HepG2 (cell line): ENCODE results near the gene CHN2.

Experiments used
- CTCF ChIP-seq: sonication (generic); formaldehyde crosslinking; IDR thresholded peaks from 2 replicates; pipeline ENCODE4 v1.5.0; 2020; ENCODE audit warnings: mild to moderate bottlenecking, missing genetic modification reagents, moderate library complexity
- DBP ChIP-seq: sonication (generic); formaldehyde crosslinking; IDR thresholded peaks from 2 replicates; pipeline ENCODE4 v1.4.0; 2020; ENCODE audit warnings: missing genetic modification reagents; ENCODE audit errors: not compliant biosample characterization
- MAFK ChIP-seq, 2 experiments: IDR thresholded peaks in 1 of 2; conservative IDR thresholded peaks in 1 of 2; 2 replicates each; pipeline ENCODE4 v1.6.1; 2011; ENCODE audit warnings: improper control_type of control experiment in 2 of 2, low read length in 2 of 2
- POLR2AphosphoS5 ChIP-seq: IDR thresholded peaks from 2 replicates; pipeline ENCODE4 v1.6.1; 2012; ENCODE audit warnings: low read depth, low read length
- TAF1 ChIP-seq: sonication (generic); formaldehyde crosslinking; IDR thresholded peaks from 2 replicates; pipeline ENCODE4 v1.4.0; 2020; ENCODE audit warnings: missing genetic modification reagents
- UBTF ChIP-seq: sonication (generic); formaldehyde crosslinking; IDR thresholded peaks from 2 replicates; pipeline ENCODE4 v1.4.0; 2020; ENCODE audit warnings: mild to moderate bottlenecking, missing genetic modification reagents
- ZBTB8A ChIP-seq: sonication (generic); formaldehyde crosslinking; IDR thresholded peaks from 2 replicates; pipeline ENCODE4 v1.4.0; 2020; ENCODE audit warnings: mild to moderate bottlenecking, low read depth, missing genetic modification reagents, borderline replicate concordance
- ZNF232 ChIP-seq: sonication (generic); formaldehyde crosslinking; IDR thresholded peaks from 2 replicates; pipeline ENCODE4 v1.4.0; 2020; ENCODE audit warnings: missing genetic modification reagents, borderline replicate concordance
- ZNF382 ChIP-seq: sonication (generic); formaldehyde crosslinking; IDR thresholded peaks from 2 replicates; pipeline ENCODE4 v1.5.0; 2020; ENCODE audit warnings: missing genetic modification reagents, mild to moderate bottlenecking, borderline replicate concordance
- ZXDC ChIP-seq: sonication (generic); formaldehyde crosslinking; IDR thresholded peaks from 2 replicates; pipeline ENCODE4 v1.5.0; 2020; ENCODE audit warnings: mild to moderate bottlenecking, missing genetic modification reagents
- TF ChIP-seq, protein P1 (sequence below): conservative IDR thresholded peaks from 2 replicates; pipeline ENCODE4 v1.6.1; 2018; ENCODE audit warnings: missing genetic modification reagents
- TF ChIP-seq, protein P2 (sequence below): sonication (generic); formaldehyde crosslinking; IDR thresholded peaks from 2 replicates; pipeline ENCODE4 v1.4.0; 2020; ENCODE audit warnings: mild to moderate bottlenecking, missing genetic modification reagents

DNA sequence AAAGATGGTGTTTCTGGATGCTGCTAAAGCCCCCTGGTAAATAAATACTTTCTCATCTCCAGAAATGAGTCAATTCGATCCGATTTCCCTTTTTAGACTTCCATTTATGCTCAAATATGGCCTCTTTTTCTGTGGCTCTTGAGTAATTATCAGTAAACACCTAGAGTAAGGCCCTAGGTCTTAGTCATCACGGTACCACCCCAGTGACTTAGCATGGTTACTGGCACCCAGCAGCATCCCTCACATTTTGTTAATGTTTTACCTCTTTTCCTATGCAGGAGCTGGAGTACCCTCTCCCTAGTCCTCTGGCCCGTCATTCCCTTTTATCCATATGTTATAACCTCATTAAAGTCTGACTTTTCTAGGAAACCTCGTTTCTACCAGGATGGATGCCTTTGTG lies 19.5 kb downstream of the CHN2 start:
- TF ChIP-seq, protein P1, sequence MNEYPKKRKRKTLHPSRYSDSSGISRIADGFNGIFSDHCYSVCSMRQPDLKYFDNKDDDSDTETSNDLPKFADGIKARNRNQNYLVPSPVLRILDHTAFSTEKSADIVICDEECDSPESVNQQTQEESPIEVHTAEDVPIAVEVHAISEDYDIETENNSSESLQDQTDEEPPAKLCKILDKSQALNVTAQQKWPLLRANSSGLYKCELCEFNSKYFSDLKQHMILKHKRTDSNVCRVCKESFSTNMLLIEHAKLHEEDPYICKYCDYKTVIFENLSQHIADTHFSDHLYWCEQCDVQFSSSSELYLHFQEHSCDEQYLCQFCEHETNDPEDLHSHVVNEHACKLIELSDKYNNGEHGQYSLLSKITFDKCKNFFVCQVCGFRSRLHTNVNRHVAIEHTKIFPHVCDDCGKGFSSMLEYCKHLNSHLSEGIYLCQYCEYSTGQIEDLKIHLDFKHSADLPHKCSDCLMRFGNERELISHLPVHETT (CRISPR knock-in tag): no peak
- TF ChIP-seq MAFK (conservative IDR thresholded peaks at IDR 0.05 in 1 of 2, IDR thresholded peaks at IDR 0.05 in 1 of 2; ENCODE audit: low read length in 2 of 2) (no peak), UBTF (CRISPR knock-in tag) (no peak), DBP (CRISPR knock-in tag) (no peak), ZXDC (CRISPR knock-in tag) (no peak), CTCF (CRISPR knock-in tag) (no peak), ZNF232 (CRISPR knock-in tag) (no peak), ZBTB8A (CRISPR knock-in tag) (no peak), POLR2AphosphoS5 (no peak), TAF1 (CRISPR knock-in tag) (no peak), ZNF382 (CRISPR knock-in tag) (no peak)
- TF ChIP-seq, protein P2, sequence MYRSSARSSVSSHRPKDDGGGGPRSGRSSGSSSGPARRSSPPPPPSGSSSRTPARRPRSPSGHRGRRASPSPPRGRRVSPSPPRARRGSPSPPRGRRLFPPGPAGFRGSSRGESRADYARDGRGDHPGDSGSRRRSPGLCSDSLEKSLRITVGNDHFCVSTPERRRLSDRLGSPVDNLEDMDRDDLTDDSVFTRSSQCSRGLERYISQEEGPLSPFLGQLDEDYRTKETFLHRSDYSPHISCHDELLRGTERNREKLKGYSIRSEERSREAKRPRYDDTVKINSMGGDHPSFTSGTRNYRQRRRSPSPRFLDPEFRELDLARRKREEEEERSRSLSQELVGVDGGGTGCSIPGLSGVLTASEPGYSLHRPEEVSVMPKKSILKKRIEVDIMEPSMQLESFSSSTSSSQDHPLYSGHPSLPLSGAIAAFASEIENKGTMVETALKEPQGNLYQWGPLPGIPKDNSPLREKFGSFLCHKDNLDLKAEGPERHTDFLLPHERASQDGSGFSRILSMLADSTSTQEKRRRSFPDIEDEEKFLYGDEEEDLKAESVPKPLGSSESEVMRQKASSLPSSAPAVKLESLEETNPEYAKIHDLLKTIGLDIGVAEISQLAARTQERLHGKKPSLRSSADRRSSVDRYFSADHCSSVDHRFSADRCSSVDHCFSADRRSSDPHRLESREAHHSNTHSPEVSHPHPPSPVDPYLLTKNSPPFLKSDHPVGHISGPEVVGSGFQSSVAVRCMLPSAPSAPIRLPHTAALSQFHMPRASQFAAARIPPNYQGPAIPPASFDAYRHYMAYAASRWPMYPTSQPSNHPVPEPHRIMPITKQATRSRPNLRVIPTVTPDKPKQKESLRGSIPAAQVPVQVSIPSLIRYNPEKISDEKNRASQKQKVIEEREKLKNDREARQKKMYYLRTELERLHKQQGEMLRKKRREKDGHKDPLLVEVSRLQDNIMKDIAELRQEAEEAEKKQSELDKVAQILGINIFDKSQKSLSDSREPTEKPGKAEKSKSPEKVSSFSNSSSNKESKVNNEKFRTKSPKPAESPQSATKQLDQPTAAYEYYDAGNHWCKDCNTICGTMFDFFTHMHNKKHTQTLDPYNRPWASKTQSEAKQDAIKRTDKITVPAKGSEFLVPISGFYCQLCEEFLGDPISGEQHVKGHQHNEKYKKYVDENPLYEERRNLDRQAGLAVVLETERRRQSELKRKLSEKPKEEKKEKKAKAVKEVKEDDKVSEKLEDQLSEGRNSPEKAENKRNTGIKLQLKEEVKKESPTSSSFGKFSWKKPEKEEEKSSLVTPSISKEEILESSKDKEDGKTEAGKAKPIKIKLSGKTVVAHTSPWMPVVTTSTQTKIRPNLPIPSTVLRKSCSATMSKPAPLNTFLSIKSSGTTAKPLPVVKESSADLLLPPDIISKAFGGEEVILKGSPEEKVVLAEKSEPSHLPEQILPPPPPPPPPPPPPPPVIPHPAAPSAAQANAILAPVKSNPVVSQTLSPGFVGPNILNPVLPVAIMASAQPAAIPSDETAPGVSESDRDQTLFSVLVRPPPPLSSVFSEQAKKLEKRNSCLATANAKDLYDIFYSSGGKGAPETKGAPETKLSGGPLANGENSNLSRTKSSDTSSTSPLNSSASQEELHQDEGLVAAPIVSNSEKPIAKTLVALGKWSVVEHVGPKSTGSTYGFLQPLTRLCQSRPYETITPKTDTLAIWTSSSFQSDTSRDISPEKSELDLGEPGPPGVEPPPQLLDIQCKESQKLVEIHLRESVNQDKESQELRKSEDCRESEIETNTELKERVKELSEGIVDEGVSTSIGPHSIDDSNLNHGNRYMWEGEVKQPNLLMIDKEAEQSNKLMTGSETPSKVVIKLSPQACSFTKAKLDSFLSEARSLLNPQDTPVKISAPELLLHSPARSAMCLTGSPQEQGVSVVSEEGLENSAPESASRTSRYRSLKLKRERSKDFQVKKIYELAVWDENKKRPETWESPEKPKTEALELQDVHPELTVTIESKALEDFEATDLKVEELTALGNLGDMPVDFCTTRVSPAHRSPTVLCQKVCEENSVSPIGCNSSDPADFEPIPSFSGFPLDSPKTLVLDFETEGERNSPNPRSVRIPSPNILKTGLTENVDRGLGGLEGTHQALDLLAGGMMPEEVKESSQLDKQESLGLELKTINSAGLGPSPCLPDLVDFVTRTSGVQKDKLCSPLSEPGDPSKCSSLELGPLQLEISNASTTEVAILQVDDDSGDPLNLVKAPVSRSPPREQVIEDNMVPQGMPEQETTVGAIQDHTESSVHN (CRISPR knock-in tag): no peak
